GM12872 (cell line): ENCODE results near the gene ST6GALNAC2.

Experiments used
- CTCF ChIP-seq: IDR thresholded peaks from 3 replicates; pipeline ENCODE4 v1.5.1; 2011; ENCODE audit warnings: low read depth, mild to moderate bottlenecking, low read length, moderate library complexity; ENCODE audit not compliant: insufficient read depth

ST6GALNAC2 gene

GRCh38 chr17:76578376-76578775 is 7.3 kb downstream of the ST6GALNAC2 start:
- no peak for TF ChIP-seq CTCF

DNA sequence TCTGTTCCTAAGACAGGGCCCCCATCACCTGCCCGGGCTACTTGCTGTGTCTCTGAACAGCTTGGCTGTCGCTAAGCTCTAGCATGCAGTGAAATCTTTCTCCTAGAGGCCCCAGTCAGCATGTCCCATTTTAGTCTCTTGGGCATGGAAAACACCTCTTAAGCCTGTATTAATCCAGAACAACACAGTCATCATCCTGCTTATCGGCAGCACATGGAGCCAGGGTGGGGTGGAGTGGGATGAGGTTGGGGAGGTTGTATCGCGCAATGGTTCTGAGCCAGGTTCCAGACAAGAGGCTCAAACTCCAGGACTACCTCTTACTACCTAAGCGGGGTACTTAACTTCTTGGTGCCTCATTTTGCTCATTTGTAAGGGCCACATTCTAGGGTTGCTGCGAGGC is 7.8 kb downstream of the ST6GALNAC2 start:
- TF ChIP-seq CTCF = no peak

GRCh38 chr17:76576189-76576588 is 9.5 kb downstream of the ST6GALNAC2 start:
- TF ChIP-seq CTCF = no peak

- no peak for TF ChIP-seq CTCF
Measured at GRCh38 chr17:76575570-76575969, 10.1 kb downstream of the ST6GALNAC2 start.

DNA sequence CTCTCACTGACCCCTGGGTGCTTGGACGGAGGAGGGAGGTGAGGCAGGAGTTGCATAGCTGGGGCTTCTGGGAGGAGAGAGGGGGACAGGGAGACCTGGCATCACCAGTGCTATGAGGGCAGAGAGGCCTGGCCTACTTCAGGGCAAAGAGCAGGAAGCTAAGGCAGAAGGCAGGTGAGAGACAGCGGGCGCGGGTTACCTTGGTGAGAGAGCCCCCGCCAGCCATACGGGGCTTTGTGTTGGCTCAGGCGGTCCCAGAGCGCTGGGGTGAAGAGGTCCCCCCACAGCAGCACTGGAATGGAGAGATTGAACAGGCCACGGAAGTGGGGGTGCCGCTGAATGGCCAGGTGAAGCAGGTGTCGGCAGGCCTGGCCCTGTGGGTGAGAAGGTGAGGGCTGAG is 11.5 kb downstream of the ST6GALNAC2 start:
- TF ChIP-seq CTCF = no peak

GRCh38 chr17:76573096-76573495 is 12.6 kb downstream of the ST6GALNAC2 start:
- TF ChIP-seq CTCF = no peak

DNA sequence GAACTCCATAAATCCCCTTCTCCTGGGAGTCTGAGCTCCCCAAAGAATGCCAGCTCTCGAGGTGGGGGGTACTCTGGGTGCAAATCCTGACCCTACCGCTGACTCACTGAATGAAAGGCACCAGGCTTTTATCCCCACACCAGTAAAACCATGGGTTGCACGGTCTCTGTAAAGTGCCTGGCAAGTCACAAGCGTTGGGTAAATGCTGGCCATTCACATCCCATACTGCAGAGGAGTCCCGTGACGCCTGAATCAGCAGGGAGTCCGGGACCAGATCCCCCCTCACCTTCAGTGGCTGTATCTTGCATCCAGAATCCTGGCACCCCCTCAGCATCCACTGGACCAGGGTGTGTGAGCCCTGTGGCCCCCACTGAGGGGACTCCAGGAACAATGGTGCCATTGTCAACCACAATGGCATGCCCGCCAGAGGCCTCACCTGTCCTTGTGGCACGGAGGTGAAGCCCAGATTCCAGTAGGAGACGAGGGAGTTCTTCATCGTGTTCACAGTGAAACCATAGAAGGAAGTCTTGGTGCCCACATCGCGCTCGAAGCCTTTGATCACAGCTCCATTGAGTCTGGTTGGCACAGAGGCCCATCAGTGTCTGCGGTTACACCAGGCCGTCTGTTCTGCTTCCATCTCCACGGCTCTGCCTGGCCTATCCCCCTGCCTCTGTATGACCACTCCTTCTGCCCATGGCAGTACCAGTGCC is 13.3 kb downstream of the ST6GALNAC2 start:
- no peak for TF ChIP-seq CTCF
